GM12878 (cell line): ENCODE measurements around the gene IKZF1. TPM values are rescaled to one million over a fixed set of nuclear protein-coding genes. Genes with fewer than 3 reads are reported as not detected.

Experiments used
- ATF2 ChIP-seq: IDR thresholded peaks from 2 replicates; pipeline ENCODE4 v1.6.1; 2012; ENCODE audit warnings: low read length, inconsistent platforms
- ATF3 ChIP-seq: IDR thresholded peaks from 2 replicates; pipeline ENCODE4 v1.6.1; 2011; ENCODE audit warnings: low read depth, mild to moderate bottlenecking, low read length, moderate library complexity, borderline replicate concordance; ENCODE audit errors: extremely low read depth
- BCL11A ChIP-seq: IDR thresholded peaks from 2 replicates; pipeline ENCODE4 v1.6.1; 2011; ENCODE audit warnings: low read depth, low read length
- BCL3 ChIP-seq: IDR thresholded peaks from 2 replicates; pipeline ENCODE4 v1.6.1; 2011; ENCODE audit warnings: borderline replicate concordance, low read depth, mild to moderate bottlenecking, moderate library complexity, low read length; ENCODE audit not compliant: insufficient read depth, poor library complexity, severe bottlenecking
- BCLAF1 ChIP-seq: fragments of 450-650 bp; IDR thresholded peaks from 2 replicates; pipeline ENCODE4 v1.6.1; 2017; ENCODE audit warnings: antibody characterized with exemption, mild to moderate bottlenecking, moderate library complexity
- BHLHE40 ChIP-seq, 2 experiments: fragments of 450-650 bp in 1 of 2; IDR thresholded peaks; 2 replicates each; pipeline ENCODE4 v1.6.1; 2011 to 2017; ENCODE audit warnings: low read depth in 2 of 2, borderline replicate concordance in 1 of 2, improper control_type of control experiment in 1 of 2, low read length in 1 of 2, mild to moderate bottlenecking in 1 of 2
- BMI1 ChIP-seq: fragments of 450-650 bp; IDR thresholded peaks from 2 replicates; pipeline ENCODE4 v1.6.1; 2016; ENCODE audit warnings: mild to moderate bottlenecking, moderate library complexity, borderline replicate concordance
- CBFB ChIP-seq: IDR thresholded peaks from 2 replicates; pipeline ENCODE4 v1.6.1; 2016; ENCODE audit warnings: antibody characterized with exemption, low read depth
- CBX5 ChIP-seq: sonication (generic); IDR thresholded peaks from 2 replicates; pipeline ENCODE4 v1.6.1; 2016; ENCODE audit warnings: low read depth, moderate library complexity, mild to moderate bottlenecking, inconsistent platforms
- ELK1 ChIP-seq: IDR thresholded peaks from 2 replicates; pipeline ENCODE4 v1.6.1; 2012; ENCODE audit warnings: low read depth, low read length, improper control_type of control experiment
- EP300 ChIP-seq, 2 experiments: fragments of 150-350 bp in 1 of 2; IDR thresholded peaks; 2 replicates each; pipeline ENCODE4 v1.6.1; 2011 to 2012; ENCODE audit warnings: low read depth in 2 of 2, low read length in 2 of 2, borderline replicate concordance in 1 of 2, improper control_type of control experiment in 1 of 2, inconsistent platforms in 1 of 2; ENCODE audit not compliant: control insufficient read depth in 1 of 2
- KLF5 ChIP-seq: fragments of 450-650 bp; IDR thresholded peaks from 2 replicates; pipeline ENCODE4 v1.6.1; 2014; ENCODE audit warnings: mild to moderate bottlenecking; ENCODE audit not compliant: partially characterized antibody
- MYB ChIP-seq: fragments of 150-350 bp; IDR thresholded peaks from 2 replicates; pipeline ENCODE4 v1.6.1; 2014; ENCODE audit warnings: mild to moderate bottlenecking, low read depth, low read length, borderline replicate concordance
- PBX3 ChIP-seq: IDR thresholded peaks from 2 replicates; pipeline ENCODE4 v1.6.1; 2011; ENCODE audit warnings: mild to moderate bottlenecking, low read depth, low read length, moderate library complexity; ENCODE audit not compliant: insufficient replicate concordance
- SIN3A ChIP-seq: IDR thresholded peaks from 2 replicates; pipeline ENCODE4 v1.6.1; 2012; ENCODE audit warnings: low read depth, low read length, improper control_type of control experiment
- SIX5 ChIP-seq: IDR thresholded peaks from 2 replicates; pipeline ENCODE4 v1.6.1; 2011; ENCODE audit warnings: mild to moderate bottlenecking, low read depth, low read length, moderate library complexity; ENCODE audit not compliant: severe bottlenecking
- SREBF1 ChIP-seq: IDR thresholded peaks from 2 replicates; pipeline ENCODE4 v1.6.1; 2012; ENCODE audit warnings: mild to moderate bottlenecking, low read length
- SREBF2 ChIP-seq: IDR thresholded peaks from 2 replicates; pipeline ENCODE4 v1.6.1; 2012; ENCODE audit warnings: mild to moderate bottlenecking, low read length
- TAF1 ChIP-seq: IDR thresholded peaks from 2 replicates; pipeline ENCODE4 v1.6.1; 2011; ENCODE audit warnings: mild to moderate bottlenecking, low read depth, low read length, borderline replicate concordance
- TARDBP ChIP-seq: IDR thresholded peaks from 2 replicates; pipeline ENCODE4 v1.6.1; 2016; ENCODE audit warnings: borderline replicate concordance
- WRNIP1 ChIP-seq: IDR thresholded peaks from 2 replicates; pipeline ENCODE4 v1.6.1; 2011; ENCODE audit warnings: low read depth, low read length, improper control_type of control experiment, borderline replicate concordance
- ZNF24 ChIP-seq: fragments of 450-650 bp; IDR thresholded peaks from 2 replicates; pipeline ENCODE4 v1.6.1; 2017; ENCODE audit warnings: antibody characterized with exemption, mild to moderate bottlenecking
- polyA plus RNA-seq, 11 experiments: library from polyadenylated mRNA; depleted of rRNA in 4 of 11; unstranded in 6 of 11; stranded (reverse) in 5 of 11; fragments of >200 nt; fragmentation: Nextera tagmentation in 4 of 11; fragmentation: Illumina TruSeq in 1 of 11; extraction: Ambion mirVana in 4 of 11; extraction: Trizol in 1 of 11; gene quantifications; 1 replicate in 1 of 11; 2 replicates in 10 of 11; pipeline versions ENCODE4 v1.2.1 to v1.2.3, GENCODE V29; 2011 to 2016; ENCODE audit warnings: inconsistent platforms in 2 of 11, missing spikeins in 2 of 11, low read depth in 1 of 11
- total RNA-seq, 4 experiments: library from RNA; depleted of rRNA in 3 of 4; stranded (reverse); fragments of >200 nt in 3 of 4; fragmentation: Illumina TruSeq in 1 of 4; extraction: Trizol in 1 of 4; gene quantifications; 2 replicates each; pipeline versions ENCODE4 v1.2.1 to v1.2.3, GENCODE V29; 2013 to 2021

IKZF1 gene
- total and polyA plus RNA-seq, 10 of the 15 experiments (the other 5 are each of a cell fraction or from before 2014, with no cell fraction given), result 27.2 to 125 (median 71.6) TPM

GRCh38 chr7:50292165-50292757, 12.3 kb upstream of the IKZF1 start (continued):
- TF ChIP-seq BCLAF1 (no peak), SREBF2 (no peak), BHLHE40 (IDR thresholded peaks at IDR 0.05; ENCODE audit: borderline replicate concordance in 1 of 2, low read depth in 2 of 2, low read length in 1 of 2) (no peak), BCL11A (peak; percentile 43; the same call in 1 of the 2 replicates), EP300 (IDR thresholded peaks at IDR 0.05; ENCODE audit: borderline replicate concordance in 1 of 2, control insufficient read depth in 1 of 2, low read depth in 2 of 2, low read length in 2 of 2) (peak in 1 of 2 experiments; percentile 17; a peak in 1 of 4 replicates), KLF5 (no peak), CBFB (no peak; the same call in 1 of the 2 replicates), SIN3A (no peak), MYB (no peak), BMI1 (no peak), SREBF1 (no peak), ELK1 (no peak), BCL3 (peak; percentile 34), SIX5 (no peak), ATF3 (no peak), WRNIP1 (no peak), TAF1 (no peak), ZNF24 (no peak), ATF2 (0 out of 2 replicates have a peak, but pooled peaks have one; percentile 38), PBX3 (no peak), CBX5 (no peak), TARDBP (no peak)
